GM04503 (cell line): ENCODE measurements around the gene MRPL38.
"Not testable (repeated sequence)": the region's sequence is repeated elsewhere in the genome, so short reads cannot be mapped to it uniquely, and the experiment has no call there.

ENCODE experiments used
- DNase-seq: peaks from one replicate; pipeline ENCODE4 v3.0.0-alpha.2; 2012; ENCODE audit warnings: low read depth

Gene MRPL38

GRCh38 chr17:75854101-75854748 lies 50.5 kb downstream of the MRPL38 start:
- no peak for DNase-seq

- no peak for DNase-seq
Observed at GRCh38 chr17:75853433-75853832, 51.3 kb downstream of the MRPL38 start.

- not testable (repeated sequence) for DNase-seq
Observed at GRCh38 chr17:75851693-75851991, 53.0 kb downstream of the MRPL38 start.

- DNase-seq: no peak
Observed at GRCh38 chr17:75850928-75851692, 53.6 kb downstream of the MRPL38 start.

DNA sequence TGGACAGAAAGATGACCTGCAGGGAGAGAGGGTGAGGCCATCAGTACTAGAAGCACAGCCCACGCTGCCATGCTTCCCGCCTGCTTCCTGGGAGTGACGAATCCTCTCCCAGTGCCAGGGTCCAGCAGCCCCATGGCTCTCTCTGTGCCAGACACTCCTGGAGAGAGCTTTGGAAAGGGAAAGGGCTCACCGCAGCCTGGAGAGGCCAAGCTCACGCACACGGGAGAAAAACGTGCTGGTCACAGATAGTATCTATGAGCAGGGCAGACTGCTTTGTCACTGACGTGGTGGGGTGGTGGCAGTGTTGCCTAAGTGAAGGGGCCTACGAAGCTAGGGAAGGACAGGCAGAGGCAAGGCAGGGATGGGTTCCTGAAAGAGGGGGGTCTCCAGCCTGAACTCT lies 55.0 kb downstream of the MRPL38 start:
- no peak for DNase-seq

- no peak for DNase-seq
Observed at GRCh38 chr17:75849279-75849646, 55.4 kb downstream of the MRPL38 start.
